NCI-H1436 treated with DMSO at 0.1 percent for 48 hours (cell line): ENCODE results near the gene NAE1.
"Not testable (repeated sequence)": the region's sequence is repeated elsewhere in the genome, so short reads cannot be mapped to it uniquely, and the experiment has no call there.

Experiments used
- DNase-seq: peaks from one replicate; lab custom pipeline; 2025; lab: John Stamatoyannopoulos, UW

The NAE1 gene

DNA sequence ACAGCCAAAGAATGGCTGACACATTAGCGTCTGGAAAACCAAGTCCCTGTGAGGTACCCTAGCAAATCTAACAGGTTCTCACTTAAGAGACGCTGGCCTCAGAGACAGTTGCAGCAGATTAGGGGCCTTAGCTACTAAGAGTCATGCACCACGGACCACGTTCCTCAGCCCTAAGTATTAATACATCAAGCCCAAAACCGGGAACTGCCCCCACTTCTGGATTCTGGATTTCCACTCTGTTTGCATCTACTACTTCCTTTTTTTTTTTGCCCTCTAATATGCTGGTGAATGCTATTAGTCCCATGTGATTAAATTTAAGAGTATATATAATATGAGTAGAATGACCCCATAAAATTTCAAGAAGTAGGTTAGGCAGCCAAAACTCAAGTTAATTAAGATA lies 28.6 kb downstream of the NAE1 start:
- DNase-seq: no peak

DNA sequence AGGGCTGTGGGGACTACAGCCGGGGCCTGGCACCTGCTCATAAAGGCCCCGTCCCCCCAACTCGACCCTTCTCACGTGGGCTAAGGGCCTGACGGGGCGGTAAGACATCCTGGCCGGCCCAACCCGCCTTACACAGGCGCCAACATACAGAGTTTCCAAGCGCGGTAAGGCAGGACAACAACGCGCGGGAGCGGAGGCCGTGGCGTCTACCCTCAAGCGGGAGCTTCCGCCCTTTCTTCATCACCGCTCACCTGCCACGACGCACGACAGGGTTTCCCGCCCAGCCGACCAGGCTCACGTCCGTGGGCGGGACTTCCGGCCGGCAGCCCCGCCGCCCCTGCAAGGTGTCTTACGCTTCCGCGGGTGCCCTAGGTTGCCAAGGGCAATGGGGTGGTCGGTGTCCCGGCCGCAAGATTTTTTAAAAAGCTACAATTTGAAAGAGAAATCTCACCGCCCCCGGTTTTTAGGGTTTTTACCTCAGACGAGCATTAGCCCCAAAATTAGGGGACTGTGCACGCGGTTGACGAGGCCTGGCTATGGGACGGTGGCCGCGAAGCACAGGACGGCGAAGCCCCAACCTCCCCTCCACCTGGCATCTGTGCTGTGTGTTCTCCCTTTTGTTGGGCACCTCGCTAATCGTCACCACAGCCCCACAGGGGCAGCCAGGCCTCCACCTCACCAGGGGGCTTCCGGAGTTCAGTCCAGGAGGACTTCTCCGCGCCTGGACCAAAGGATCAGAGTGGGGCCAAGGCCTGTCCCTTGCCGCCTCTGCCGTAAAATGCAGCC lies 29.3 kb downstream of the NAE1 start, which contains the start of gene TERB1:
Gene TERB1 (minus strand): TSS at position 265 of the 786 bp plus-strand sequence. CDS start 4,786 bp downstream, outside the sequence.
- DNase-seq: no peak

- DNase-seq: no peak
Measured at GRCh38 chr16:66800856-66801255, 29.9 kb downstream of the NAE1 start.

DNA sequence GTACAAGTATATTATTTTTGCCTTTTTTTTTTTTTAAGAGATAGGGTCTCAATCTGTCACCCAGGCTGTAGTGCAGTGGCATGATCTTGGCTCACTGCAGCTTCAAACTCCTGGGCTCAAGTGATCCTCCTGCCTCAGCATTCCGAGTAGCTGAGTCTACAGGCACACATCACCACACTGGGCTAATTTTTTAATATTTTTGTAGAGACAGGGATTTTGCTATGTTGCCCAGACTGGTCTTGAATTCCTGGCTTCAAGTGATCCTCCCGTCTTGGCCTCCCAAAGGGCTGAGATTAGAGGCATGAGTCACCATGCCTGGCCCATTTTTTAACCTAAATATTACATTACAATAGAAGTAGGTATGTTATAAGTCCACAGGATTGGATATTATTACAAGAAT lies 32.6 kb downstream of the NAE1 start:
- DNase-seq: no peak

DNA sequence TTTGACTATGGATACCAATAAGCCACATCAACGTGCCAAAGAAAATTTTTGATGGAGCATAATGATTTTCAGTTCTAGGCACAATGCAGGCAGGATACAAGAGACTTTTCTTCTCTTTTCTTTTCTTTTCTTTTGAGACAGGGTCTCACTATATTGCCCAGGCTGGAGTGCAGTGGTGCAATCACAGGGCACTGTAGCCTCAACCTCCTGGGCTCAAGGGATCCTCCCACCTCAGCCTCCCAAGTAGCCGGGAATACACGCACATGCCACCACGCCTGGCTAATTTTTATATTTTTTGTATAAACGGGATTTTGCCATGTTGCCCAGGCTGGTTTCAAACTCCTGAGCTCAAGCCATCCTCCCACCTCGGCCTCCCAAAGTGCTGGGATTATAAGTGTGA lies 36.8 kb downstream of the NAE1 start:
- not testable (repeated sequence) for DNase-seq

DNA sequence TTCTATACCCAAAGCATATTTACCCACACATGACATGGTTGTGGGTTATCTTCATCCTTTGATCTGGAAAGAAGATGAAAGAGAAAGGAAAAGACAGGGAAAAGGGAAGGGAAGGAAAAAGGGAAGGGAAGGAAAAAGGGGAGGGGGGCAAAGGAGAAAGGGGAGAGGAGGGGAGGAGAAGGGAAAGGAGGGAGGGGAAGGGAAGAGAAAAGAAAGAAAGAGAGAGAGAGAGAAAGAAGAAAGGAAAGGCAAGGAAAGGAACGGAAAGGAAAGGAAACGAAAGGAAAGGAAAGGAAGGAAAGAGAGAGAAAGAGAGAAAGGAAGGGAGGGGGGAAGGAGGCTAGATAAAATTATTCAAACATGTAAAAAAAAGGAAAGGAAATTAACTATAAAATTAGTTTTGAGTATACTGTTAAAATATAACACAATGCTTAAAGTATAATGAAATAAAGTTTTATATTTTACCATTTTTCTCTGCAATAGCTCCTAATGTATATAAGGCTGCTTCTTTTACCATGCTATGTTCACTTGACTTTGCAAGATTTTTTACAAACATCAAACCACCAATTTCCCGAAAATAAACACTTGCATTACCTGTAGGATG lies 40.5 kb downstream of the NAE1 start:
- no peak for DNase-seq

DNA sequence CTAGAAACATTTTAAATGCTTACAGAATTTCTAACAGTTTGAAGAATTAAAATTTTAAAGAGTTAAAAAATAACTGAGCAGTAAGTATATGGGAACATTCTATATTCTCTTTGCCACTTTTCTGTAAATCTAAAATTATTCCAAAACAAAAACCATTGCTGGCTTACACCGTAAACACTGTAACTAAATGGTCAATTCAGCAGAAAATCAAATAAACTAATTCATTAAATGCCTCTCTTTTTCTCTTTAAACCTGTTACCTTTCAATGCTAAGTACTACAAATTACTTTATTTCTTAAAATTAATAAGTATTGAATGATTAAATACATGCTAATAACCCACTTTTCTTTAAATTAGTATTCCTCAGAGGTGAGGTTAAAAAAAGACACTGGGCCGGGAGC lies 43.3 kb downstream of the NAE1 start:
- no peak for DNase-seq

DNA sequence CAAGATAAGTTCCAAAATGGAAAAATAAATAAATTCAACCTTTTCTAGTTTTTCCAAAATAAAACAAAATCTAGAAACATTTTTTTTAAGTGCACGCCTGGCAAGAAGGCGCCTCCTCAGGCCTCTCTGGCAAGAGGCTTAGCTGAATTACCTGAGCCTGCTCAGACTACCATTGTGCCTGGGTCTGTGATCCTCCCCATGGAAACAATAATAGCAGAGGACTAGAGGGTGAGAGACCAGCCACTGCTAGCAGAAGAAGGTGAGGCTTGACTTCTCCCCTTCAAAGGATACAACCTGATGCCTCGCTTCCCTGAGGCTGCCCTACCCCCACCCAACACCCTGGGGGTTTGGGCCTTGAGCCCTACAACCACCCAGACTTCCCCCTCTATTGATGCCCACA lies 44.2 kb downstream of the NAE1 start:
- no peak for DNase-seq

- no peak for DNase-seq
Measured at GRCh38 chr16:66776457-66776856, 54.3 kb downstream of the NAE1 start.

GRCh38 chr16:66774981-66775380 lies 55.8 kb downstream of the NAE1 start:
- no peak for DNase-seq

DNA sequence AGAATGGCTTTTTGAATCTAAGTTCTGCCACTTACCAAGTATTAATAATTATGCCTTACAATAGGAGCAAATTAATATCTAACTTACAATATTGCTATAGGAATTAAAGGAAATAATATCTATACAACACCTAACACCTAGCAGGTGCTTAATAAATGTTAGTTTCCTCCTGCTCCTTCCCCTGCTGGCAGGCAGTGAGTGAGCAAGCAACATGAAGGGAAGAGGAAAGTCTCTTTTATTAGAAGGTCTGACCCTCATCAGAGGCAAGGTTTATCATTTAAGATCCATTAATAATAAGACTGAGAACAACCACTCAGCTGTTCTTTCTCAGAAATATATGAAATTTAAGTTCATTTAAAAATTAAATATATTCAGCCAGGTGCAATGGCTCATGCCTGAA lies 72.7 kb downstream of the NAE1 start:
- no peak for DNase-seq

DNA sequence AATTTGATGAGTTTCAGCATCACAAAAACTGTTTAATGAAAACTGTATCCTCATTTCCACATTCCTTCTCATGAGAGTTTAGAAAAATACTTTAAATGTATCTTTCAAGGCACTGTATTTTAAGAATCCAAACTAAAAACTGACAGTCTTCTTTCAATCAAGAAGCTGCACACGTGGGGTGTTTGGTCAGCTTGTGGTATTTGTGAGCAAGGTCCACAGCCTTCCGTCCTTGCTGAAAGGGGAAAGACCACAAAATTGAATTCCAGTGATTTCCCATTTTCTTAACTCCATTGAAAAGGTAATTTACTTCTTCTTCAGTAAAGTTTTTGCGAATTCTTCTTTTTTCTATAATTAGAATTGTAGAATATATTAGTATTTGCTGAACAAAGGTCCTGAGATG lies 76.0 kb downstream of the NAE1 start:
- no peak for DNase-seq

- no peak for DNase-seq
Measured at GRCh38 chr16:66754211-66754610, 76.6 kb downstream of the NAE1 start.

DNA sequence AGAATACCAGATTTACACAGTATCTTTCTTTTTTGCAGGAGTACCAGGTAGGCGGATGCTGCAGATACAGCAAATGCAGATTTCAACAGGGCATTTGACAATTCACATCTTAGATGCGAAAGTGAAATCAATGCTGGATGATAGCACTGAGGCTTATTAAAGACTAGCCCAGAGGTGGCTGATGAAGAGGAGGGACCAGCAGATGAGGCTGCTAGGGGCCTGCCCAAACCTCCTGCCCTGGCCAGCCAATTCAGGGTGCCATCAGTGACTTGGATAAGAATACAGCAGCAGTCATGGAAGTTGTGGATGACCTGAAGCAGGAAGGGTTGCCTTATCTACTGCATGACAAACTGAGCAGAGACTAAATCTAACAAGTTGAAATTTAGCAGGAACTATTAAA lies 77.8 kb downstream of the NAE1 start:
- no peak for DNase-seq
